Stimulated activated CD4-positive, alpha-beta T cell treated with anti-CD3 and anti-CD28 coated beads, Interleukin-4, amount 100 ng/mL, for 48 hours (primary cell): ENCODE results near the gene NDUFV1.
"Not testable (repeated sequence)": the region's sequence is repeated elsewhere in the genome, so short reads cannot be mapped to it uniquely, and the experiment has no call there.

Source experiments
- DNase-seq, 2 donors: peaks; one replicate each; pipeline ENCODE4 v3.0.0-alpha.2; 2020; ENCODE audit warnings: low read depth in 2 of 2

The NDUFV1 gene

GRCh38 chr11:67654225-67654624 is 47.5 kb downstream of the NDUFV1 start:
- DNase-seq = no peak

- no peak for DNase-seq
These were observed 49.7 kb downstream of the NDUFV1 start for GRCh38 chr11:67656278-67656922.

- DNase-seq = no peak
These were observed 50.6 kb downstream of the NDUFV1 start for GRCh38 chr11:67657300-67657699.

- DNase-seq = not testable (repeated sequence)
These were observed 53.0 kb downstream of the NDUFV1 start for GRCh38 chr11:67659651-67660165.

- DNase-seq = not testable (repeated sequence)
These were observed 54.0 kb downstream of the NDUFV1 start for GRCh38 chr11:67660752-67661151.
